ENCODE data around the gene SLC5A2. TPM values are rescaled to one million over a fixed set of nuclear protein-coding genes. Genes with fewer than 3 reads are reported as not detected.

SLC5A2 gene
- total and polyA plus RNA-seq, 2 of the 13 experiments (the other 11 are each of a cell fraction or from before 2014, with no cell fraction given): 0.24 to 0.97 TPM

DNA sequence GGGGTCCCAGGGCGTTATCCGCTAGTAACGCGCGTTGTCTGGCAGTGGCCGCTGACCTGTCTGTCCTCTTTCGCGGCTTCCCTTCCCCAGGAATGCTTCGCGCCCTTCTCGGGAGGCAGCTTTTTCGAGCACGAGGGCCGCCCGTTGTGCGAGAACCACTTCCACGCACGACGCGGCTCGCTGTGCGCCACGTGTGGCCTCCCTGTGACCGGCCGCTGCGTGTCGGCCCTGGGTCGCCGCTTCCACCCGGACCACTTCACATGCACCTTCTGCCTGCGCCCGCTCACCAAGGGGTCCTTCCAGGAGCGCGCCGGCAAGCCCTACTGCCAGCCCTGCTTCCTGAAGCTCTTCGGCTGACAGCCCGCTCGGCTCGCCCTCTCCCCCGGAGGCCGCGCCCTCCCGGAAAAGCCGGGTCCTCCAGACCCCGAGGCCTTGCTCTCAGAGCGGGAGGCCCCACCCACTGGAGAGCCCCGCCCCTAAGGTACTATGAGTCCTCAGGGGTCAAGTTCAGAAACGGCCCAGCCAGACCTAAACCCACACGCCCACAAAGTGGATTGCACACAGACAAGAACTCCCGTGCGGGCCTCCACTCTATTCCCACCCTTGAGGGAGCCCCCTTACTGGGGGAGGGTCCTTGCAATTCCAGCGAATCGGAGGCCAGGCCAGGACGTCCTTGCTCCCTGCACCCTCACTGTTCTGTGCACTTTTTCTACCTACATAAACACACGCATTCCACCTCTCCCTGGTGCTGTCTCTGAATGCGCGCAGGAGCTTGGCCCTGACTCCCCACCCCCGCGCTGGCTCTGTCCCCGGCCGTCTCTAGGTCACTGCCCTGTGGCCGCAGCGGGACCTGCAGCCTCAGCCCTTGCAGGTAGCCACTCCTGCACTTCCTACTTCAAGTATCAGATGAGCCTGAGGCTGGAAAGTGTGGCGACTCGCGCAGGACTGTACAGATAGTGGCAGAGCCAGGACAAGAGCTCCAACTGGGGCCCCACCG lies 5.4 kb upstream of the SLC5A2 start (continued):
- TF ChIP-seq, protein P1, sequence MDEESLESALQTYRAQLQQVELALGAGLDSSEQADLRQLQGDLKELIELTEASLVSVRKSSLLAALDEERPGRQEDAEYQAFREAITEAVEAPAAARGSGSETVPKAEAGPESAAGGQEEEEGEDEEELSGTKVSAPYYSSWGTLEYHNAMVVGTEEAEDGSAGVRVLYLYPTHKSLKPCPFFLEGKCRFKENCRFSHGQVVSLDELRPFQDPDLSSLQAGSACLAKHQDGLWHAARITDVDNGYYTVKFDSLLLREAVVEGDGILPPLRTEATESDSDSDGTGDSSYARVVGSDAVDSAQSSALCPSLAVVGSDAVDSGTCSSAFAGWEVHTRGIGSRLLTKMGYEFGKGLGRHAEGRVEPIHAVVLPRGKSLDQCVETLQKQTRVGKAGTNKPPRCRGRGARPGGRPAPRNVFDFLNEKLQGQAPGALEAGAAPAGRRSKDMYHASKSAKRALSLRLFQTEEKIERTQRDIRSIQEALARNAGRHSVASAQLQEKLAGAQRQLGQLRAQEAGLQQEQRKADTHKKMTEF (CRISPR knock-in tag; IDR thresholded peaks at IDR 0.05): peak; percentile 75
- TF ChIP-seq, protein P2, sequence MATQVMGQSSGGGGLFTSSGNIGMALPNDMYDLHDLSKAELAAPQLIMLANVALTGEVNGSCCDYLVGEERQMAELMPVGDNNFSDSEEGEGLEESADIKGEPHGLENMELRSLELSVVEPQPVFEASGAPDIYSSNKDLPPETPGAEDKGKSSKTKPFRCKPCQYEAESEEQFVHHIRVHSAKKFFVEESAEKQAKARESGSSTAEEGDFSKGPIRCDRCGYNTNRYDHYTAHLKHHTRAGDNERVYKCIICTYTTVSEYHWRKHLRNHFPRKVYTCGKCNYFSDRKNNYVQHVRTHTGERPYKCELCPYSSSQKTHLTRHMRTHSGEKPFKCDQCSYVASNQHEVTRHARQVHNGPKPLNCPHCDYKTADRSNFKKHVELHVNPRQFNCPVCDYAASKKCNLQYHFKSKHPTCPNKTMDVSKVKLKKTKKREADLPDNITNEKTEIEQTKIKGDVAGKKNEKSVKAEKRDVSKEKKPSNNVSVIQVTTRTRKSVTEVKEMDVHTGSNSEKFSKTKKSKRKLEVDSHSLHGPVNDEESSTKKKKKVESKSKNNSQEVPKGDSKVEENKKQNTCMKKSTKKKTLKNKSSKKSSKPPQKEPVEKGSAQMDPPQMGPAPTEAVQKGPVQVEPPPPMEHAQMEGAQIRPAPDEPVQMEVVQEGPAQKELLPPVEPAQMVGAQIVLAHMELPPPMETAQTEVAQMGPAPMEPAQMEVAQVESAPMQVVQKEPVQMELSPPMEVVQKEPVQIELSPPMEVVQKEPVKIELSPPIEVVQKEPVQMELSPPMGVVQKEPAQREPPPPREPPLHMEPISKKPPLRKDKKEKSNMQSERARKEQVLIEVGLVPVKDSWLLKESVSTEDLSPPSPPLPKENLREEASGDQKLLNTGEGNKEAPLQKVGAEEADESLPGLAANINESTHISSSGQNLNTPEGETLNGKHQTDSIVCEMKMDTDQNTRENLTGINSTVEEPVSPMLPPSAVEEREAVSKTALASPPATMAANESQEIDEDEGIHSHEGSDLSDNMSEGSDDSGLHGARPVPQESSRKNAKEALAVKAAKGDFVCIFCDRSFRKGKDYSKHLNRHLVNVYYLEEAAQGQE (IDR thresholded peaks at IDR 0.05; ENCODE audit: borderline replicate concordance in 1 of 2, low read depth in 1 of 2, low read length in 2 of 2): no peak; a peak in 1 of 4 replicates
- TF ChIP-seq ZFP36L2 (CRISPR knock-in tag; IDR thresholded peaks at IDR 0.05) (peak; percentile 63; the same call in 1 of the 2 replicates), AHR (CRISPR knock-in tag; IDR thresholded peaks at IDR 0.05) (peak; percentile 24; the same call in 1 of the 2 replicates), ISL2 (CRISPR knock-in tag; IDR thresholded peaks at IDR 0.05) (no peak), FOXO1 (CRISPR knock-in tag; IDR thresholded peaks at IDR 0.05) (peak; percentile 60), ZNF777 (CRISPR knock-in tag; IDR thresholded peaks at IDR 0.05) (peak; percentile 82; the same call in 1 of the 2 replicates), KDM2A (CRISPR knock-in tag; IDR thresholded peaks at IDR 0.05; ENCODE audit: borderline replicate concordance, low read depth) (peak; percentile 63; the same call in 1 of the 2 replicates), RBFOX2 (IDR thresholded peaks at IDR 0.05; ENCODE audit: low read depth, low read length) (peak; percentile 73), NFE2 (CRISPR knock-in tag; IDR thresholded peaks at IDR 0.05) (no peak), ZNF570 (CRISPR knock-in tag; IDR thresholded peaks at IDR 0.05; ENCODE audit: borderline replicate concordance) (no peak), ZNF292 (CRISPR knock-in tag; IDR thresholded peaks at IDR 0.05; ENCODE audit: borderline replicate concordance, low read depth) (peak; percentile 91; the same call in 1 of the 2 replicates), JUN (CRISPR knock-in tag; IDR thresholded peaks at IDR 0.05) (no peak)
- TF ChIP-seq, protein P3, sequence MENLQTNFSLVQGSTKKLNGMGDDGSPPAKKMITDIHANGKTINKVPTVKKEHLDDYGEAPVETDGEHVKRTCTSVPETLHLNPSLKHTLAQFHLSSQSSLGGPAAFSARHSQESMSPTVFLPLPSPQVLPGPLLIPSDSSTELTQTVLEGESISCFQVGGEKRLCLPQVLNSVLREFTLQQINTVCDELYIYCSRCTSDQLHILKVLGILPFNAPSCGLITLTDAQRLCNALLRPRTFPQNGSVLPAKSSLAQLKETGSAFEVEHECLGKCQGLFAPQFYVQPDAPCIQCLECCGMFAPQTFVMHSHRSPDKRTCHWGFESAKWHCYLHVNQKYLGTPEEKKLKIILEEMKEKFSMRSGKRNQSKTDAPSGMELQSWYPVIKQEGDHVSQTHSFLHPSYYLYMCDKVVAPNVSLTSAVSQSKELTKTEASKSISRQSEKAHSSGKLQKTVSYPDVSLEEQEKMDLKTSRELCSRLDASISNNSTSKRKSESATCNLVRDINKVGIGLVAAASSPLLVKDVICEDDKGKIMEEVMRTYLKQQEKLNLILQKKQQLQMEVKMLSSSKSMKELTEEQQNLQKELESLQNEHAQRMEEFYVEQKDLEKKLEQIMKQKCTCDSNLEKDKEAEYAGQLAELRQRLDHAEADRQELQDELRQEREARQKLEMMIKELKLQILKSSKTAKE (CRISPR knock-in tag; IDR thresholded peaks at IDR 0.05; ENCODE audit: borderline replicate concordance): peak; percentile 84
- TF ChIP-seq, protein P4, sequence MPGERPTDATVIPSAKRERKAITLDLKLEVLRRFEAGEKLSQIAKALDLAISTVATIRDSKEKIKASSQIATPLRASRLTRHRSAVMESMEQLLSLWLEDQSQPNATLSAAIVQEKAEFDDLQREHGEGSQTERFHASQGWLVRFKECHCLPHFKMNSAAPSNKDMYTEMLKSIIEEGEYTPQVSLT (CRISPR knock-in tag; IDR thresholded peaks at IDR 0.05; ENCODE audit: borderline replicate concordance, low read depth): 0 out of 2 replicates have a peak, but pooled peaks have one; percentile 47
- TF ChIP-seq, protein P5, sequence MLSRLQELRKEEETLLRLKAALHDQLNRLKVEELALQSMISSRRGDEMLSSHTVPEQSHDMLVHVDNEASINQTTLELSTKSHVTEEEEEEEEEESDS (CRISPR knock-in tag; IDR thresholded peaks at IDR 0.05; ENCODE audit: borderline replicate concordance): 0 out of 2 replicates have a peak, but pooled peaks have one; percentile 30
- TF ChIP-seq, protein P6, sequence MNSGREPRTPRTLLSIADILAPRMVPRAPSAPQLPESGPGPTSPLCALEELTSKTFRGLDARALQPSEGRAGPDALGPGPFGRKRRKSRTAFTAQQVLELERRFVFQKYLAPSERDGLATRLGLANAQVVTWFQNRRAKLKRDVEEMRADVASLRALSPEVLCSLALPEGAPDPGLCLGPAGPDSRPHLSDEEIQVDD (CRISPR knock-in tag; IDR thresholded peaks at IDR 0.05; ENCODE audit: borderline replicate concordance): peak; percentile 79; the same call in 1 of the 2 replicates
- TF ChIP-seq, protein P7, sequence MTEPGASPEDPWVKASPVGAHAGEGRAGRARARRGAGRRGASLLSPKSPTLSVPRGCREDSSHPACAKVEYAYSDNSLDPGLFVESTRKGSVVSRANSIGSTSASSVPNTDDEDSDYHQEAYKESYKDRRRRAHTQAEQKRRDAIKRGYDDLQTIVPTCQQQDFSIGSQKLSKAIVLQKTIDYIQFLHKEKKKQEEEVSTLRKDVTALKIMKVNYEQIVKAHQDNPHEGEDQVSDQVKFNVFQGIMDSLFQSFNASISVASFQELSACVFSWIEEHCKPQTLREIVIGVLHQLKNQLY (CRISPR knock-in tag; IDR thresholded peaks at IDR 0.05): no peak
